ENCODE measurements around the gene DTX1.

DNA sequence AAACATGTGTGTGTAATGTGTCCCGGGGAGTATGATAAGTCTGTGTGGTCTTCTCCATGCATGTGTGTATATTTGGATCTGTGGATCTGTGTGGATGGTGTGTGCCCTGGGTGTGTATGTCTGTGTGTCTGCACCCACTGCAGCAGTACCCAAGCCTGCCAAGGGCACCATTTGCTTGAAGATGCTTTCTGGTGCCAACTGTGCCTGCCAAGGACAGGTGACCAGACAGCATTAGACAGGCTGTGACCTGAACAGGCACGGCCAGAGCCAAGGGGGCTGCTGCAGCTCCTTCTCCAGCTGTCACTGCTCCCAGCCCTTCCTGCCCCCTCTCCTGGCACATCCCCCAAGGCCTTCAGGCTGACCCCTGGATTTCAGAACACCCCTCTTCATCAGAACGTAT lies 35.0 kb downstream of the DTX1 start:
- TF ChIP-seq POLR2AphosphoS5 (IDR thresholded peaks at IDR 0.05; ENCODE audit: borderline replicate concordance, low read depth, low read length) (no peak), EZH2 (IDR thresholded peaks at IDR 0.05) (no peak), FOXP2 (optimal IDR thresholded peaks at IDR 0.05; ENCODE audit: control extremely low read depth, extremely low read length, insufficient read depth) (no peak)
